Stimulated activated CD8-positive, alpha-beta memory T cell treated with anti-CD3 and anti-CD28 coated beads, Interleukin-2, amount 100 ng/mL, for 1 hour (primary cell): Measurements from ENCODE around the gene CCR8.

Experiments used
- DNase-seq, 2 donors: peaks; one replicate each; pipeline ENCODE4 v3.0.0-alpha.2; 2020; ENCODE audit warnings: low read depth in 2 of 2

The CCR8 gene

GRCh38 chr3:39329493-39329892 is at the start of gene CCR8:
CCR8 (plus strand) TSS chr3:39329709; CDS start chr3:39332332, 2,623 bp downstream.
- no peak for DNase-seq

GRCh38 chr3:39279745-39280517 is 49.6 kb upstream of the CCR8 start, which contains the start of gene CX3CR1:
CX3CR1 (minus strand) TSS chr3:39280036; CDS start chr3:39266509, 13,527 bp downstream.
- no peak for DNase-seq

GRCh38 chr3:39280571-39280970 is 48.9 kb upstream of the CCR8 start:
- DNase-seq: no peak

GRCh38 chr3:39281533-39281932 is 48.0 kb upstream of the CCR8 start:
- no peak for DNase-seq

GRCh38 chr3:39282057-39282456 is 47.5 kb upstream of the CCR8 start:
- no peak for DNase-seq

GRCh38 chr3:39284457-39284881 is 45.0 kb upstream of the CCR8 start:
- no peak for DNase-seq

GRCh38 chr3:39285332-39285731 is 44.2 kb upstream of the CCR8 start:
- DNase-seq: no peak

- DNase-seq: no peak
These were observed 42.7 kb upstream of the CCR8 start for GRCh38 chr3:39286771-39287170.

GRCh38 chr3:39287216-39288164 is 42.0 kb upstream of the CCR8 start:
- DNase-seq: no peak

- peak; percentile 67 to 69 for DNase-seq
These were observed 41.2 kb upstream of the CCR8 start for GRCh38 chr3:39288300-39288808.

GRCh38 chr3:39289107-39289506 is 40.4 kb upstream of the CCR8 start:
- DNase-seq: no peak

GRCh38 chr3:39290255-39290654 is 39.3 kb upstream of the CCR8 start:
- no peak for DNase-seq

- DNase-seq: peak; percentile 56 to 70
These were observed 37.6 kb upstream of the CCR8 start for GRCh38 chr3:39291903-39292329.

GRCh38 chr3:39292961-39293360 is 36.5 kb upstream of the CCR8 start:
- no peak for DNase-seq

GRCh38 chr3:39294446-39295183 is 34.9 kb upstream of the CCR8 start:
- DNase-seq: no peak

- DNase-seq: no peak
These were observed 34.2 kb upstream of the CCR8 start for GRCh38 chr3:39295184-39295775.

- DNase-seq: no peak
These were observed 33.1 kb upstream of the CCR8 start for GRCh38 chr3:39296197-39297077.

GRCh38 chr3:39299279-39299678 is 30.2 kb upstream of the CCR8 start:
- DNase-seq: no peak

GRCh38 chr3:39302178-39302577 is 27.3 kb upstream of the CCR8 start:
- DNase-seq: no peak

- no peak for DNase-seq
These were observed 16.2 kb upstream of the CCR8 start for GRCh38 chr3:39313289-39313688.
